HG03045 (cell line): Measurements from ENCODE around the gene GRIA3.
"Not testable (repeated sequence)": the region's sequence is repeated elsewhere in the genome, so short reads cannot be mapped to it uniquely, and the experiment has no call there.

Experiments
- ATAC-seq: cut with Tn5 transposase; IDR thresholded peaks from one replicate; pipeline ENCODE4 v1.9.1; 2021; ENCODE audit warnings: mild to moderate bottlenecking, moderate library complexity; ENCODE audit not compliant: unreplicated experiment

GRIA3 gene

DNA sequence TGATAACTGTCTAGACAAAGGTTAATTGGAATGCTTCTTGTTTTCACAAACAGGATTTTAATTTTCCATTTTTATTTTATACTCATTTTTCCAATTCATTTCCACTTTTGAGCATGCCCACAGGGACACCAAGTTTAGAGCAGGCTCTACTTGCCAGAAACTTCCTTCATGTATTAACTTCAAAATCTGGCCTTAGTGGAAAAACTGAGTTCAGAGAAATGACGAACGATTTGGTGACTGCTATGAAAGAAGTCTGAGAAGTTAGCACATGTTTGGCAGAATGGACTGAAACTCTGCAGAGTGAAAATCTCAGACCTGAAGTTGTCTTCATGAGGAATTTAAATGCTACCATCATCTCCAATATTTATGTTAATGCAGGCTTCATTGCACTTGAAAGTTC is 334.7 kb downstream of the GRIA3 start:
- no peak for ATAC-seq

DNA sequence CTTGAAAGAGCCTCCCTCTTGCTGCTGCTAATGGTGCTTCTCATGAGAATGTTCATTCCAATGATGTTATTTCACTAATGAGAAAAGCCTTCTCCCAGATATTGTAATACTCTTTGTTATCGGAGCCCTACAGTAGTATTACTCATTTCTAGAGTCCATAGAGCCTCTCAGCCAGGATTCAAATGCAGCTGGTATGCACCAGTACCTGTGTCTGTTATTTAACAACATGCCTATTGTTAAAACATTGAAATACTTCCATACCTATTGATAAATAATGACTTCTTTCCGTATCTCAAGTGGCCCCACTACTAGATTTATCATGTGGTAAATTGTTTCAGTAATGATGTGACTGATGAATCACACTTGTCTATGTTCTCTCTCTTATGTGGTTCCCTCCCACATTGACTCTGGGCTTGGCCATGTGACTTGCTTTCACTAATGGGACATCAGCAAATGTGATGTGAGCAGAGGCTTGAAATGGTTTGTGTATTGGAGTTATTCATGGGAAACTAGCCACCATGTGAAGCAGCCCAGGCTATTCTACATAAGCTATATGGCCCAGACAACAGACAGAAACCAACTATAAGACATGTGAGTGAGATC is 341.1 kb downstream of the GRIA3 start:
- ATAC-seq = no peak

DNA sequence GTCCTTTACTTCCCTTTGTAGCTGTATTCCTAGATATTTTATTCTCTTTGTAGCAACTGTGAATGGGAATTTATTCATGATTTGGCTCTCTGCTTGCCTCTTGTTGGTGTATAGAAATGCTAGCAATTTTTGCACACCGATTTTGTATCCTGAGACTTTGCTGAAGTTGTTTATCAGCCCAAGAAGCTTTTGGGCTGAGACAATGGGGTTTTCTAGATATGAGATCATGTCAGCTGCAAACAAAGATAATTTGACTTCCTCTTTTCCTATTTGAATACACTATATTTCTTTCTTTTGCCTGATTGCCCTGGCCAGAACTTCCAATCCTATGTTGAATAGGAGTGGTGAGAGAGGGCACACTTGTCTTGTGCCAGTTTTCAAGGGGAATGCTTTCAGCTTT is 346.6 kb downstream of the GRIA3 start:
- not testable (repeated sequence) for ATAC-seq
